T-helper 2 cell (primary cell): ENCODE results near the gene IDH1.
"Not testable (repeated sequence)": the region's sequence is repeated elsewhere in the genome, so short reads cannot be mapped to it uniquely, and the experiment has no call there.

ENCODE experiments used
- DNase-seq, 5 experiments: peaks; one replicate each; pipeline versions ENCODE4 v3.0.0 to v3.0.0-alpha.2; 2012 to 2022

Gene IDH1

GRCh38 chr2:208256192-208256782, 1.4 kb upstream of the IDH1 start:
- peak in 1 of 5 experiments; percentile 21 for DNase-seq

DNA sequence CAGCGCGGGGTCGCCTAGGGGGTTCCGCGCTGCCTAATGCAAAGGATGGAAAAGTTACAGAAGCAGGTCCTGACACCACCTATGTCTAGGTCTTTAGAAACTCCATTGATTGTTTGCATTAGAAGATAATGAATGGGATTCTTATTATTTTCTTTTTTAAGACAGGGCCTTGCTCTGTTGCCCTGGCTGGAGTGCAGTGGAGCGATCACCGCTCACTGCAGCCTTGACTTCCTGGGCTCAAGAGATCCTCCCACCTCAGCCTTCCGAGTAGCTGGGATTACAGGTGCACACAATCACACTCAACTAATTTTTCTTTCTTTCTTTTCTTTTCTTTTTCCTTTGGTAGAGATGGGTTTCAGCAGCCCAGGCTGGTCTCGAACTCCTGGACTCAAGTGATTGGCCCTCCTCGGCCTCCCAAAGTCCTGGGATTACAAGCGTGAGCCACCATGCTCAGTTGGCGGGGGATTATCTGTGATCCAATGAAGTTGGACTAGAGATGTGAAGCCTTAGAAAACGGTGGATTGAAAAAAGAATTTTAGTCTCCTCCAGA, 761 bp upstream of the IDH1 start:
- DNase-seq: no peak

DNA sequence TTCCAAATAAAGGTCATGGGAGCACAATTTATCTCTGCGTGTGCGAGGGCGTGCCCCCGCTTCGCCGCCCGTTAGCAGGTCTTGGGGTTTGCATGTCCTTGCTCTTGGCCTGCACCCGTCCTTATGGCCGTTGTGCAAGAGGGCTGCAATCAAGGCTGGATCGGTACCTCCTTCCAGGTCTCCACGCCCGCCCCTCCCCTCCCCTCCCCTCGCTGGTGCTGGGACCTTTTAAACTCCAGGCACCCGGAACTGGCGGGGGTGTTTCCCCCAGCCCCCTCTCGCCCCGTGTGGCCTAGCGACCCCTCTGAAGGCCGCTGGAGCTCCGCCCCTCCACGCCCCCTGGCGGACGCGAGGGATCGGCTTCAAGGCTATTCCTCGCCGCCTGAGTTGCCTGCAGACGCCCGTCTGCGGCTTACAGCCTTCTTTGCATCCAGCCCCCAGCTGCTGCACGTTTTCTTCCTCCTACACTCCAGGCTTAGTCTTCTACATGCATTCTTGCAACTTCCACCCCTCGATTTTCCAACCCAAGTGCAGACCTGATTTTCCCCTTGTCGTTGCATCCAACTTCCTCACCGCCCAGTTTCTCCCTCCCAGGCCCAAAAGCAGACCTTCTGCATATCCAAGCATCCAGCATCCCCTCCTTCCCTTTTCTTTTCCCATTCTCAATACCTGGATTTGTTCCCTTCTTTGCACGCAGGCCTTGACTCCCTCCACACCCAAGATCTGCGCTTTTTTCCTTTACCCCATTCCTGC, 577 bp downstream of the IDH1 start:
- peak; percentile 67 to 85 (median 73) for DNase-seq

- no peak for DNase-seq
Observed at GRCh38 chr2:208253600-208254117, 1.2 kb downstream of the IDH1 start.

DNA sequence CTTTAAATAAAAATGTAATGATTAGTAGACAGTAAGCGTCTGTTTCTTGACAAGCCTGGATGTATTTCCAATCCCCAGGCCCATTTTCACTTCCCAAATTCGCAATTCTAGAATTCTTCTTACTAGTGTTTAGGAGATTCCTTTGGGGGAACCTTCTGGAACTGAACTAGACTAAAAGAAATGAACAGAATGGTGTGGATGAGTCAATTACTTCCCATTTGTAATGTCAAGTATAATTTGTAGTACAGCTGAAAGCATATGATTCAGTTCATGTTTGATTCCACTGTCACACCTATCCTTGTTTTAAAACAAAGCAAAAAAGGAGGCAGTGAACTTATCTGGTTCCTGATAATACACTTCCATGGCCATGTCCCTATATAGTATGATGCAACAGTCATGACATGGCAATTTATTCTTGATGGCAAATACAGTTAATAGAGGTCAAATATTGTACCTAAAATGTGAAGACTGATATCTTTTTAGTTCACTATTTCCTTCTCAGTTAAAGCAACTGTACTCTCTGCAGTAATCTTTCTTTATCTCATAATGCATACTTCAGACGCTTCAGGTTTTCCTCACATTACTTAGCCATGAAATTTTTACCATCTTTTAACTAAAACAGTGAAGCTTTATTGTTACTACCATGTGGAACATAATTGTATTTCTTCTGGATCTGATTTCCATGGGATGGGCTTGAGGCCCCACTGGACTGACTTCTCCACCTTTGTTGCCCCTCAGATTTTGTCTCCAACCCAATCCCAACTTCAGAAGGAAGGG, 2.0 kb downstream of the IDH1 start:
- DNase-seq: no peak

- no peak for DNase-seq
Observed at GRCh38 chr2:208251098-208251497, 3.8 kb downstream of the IDH1 start.

- no peak for DNase-seq
Observed at GRCh38 chr2:208250388-208250787, 4.5 kb downstream of the IDH1 start.

DNA sequence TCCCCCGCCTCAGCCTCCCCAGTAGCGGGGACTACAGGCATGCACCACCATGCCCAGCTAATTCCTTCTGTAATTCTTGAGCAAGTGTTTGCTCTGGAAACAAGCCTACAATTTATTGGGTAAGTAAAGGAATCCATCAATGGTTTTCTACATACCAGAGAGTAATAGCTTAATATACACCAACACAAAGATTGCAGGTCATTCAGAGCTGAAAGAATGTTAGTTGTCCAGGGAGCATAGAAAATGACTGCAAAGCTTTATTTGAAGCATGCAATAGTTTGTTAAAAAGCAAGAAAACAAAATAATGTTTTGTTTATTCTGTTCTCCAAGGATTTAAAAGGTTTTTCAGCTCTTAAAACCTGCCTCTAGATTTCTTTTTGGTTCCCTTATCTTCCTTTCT, 5.6 kb downstream of the IDH1 start:
- no peak for DNase-seq

DNA sequence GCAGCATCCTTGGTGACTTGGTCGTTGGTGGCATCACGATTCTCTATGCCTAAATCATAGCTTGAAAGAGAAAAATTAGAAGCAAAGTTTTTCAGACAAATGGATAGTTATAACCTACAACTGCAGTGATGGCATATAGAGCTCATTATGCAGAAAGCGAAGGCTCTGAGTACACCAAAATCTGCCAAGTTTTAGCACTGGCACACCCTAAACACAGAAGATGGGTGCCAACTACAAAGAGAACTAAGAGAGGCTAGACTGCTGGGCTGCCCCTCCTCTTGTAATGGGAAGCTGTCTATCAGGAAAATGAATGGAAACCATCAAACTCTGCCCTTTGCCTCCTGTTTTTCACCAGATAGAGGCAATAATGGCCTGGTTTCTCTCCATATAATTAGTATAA, 6.3 kb downstream of the IDH1 start:
- DNase-seq: no peak

DNA sequence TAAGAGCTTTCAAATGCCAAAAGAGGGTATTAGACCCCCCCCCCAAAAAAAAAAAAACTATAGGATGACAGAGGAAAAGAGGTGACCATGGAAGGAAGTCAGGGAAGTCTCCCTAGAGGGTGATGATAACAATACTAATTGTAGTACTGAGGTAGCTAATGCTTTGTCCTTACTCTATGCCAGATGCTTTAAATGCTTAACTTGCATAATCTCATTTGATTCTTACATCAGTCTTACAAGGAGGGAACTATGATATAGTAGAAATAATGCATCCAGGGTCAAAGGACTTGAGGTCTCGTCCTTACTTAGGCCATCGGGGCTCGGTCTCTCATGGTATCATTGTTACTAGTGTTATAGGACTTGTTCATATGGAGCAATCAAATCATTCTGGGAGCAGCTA, 9.1 kb downstream of the IDH1 start:
- DNase-seq: no peak

DNA sequence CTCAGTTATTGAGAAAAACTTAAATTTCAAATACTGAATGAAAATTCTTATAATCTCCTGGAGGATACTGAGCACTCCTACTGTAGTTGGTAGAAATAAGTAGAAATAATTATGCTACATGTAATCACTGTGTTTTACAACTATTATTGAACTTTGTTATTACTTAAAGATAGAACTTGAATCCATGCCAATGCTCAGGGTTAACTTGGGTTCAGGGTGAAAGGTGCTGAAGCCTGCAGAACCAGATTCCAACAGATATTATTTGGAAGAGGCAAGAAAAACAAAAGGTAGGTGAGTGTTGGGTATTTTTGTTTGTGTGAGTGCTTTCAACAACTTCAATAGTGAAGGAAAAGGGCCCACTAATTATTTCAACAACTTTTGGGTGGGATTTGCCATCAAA, 10.4 kb downstream of the IDH1 start:
- DNase-seq: no peak

DNA sequence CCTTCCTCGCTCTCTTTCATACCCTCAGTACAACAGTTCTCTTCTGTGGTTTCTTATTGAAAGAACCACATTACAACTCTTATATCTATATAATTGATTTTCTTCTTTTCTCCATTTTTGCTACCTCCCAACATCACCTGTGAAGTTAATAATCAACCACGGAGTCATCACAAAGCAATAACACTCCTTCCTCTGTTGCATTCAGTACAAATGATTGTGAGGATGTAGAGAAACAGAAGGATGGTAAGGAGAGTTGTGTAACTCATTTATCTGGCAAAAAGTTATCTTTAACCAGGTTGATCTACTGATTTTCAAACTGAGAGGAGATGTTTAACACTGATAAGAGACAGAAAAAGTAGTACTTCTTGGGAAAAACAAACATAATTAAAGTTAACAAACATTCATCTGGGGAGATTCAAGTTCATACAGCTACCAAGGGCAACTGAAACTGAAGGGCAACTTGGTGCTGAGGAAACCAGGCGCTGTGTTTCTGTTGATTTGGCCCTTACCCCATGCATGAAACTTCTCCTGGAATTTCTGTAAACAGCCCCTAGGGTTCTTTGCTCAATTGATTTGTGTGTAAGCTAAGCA, 14.2 kb downstream of the IDH1 start:
- no peak for DNase-seq

- DNase-seq: no peak
Observed at GRCh38 chr2:208239770-208240493, 14.9 kb downstream of the IDH1 start.

- DNase-seq: no peak
Observed at GRCh38 chr2:208235860-208236259, 19.0 kb downstream of the IDH1 start.

DNA sequence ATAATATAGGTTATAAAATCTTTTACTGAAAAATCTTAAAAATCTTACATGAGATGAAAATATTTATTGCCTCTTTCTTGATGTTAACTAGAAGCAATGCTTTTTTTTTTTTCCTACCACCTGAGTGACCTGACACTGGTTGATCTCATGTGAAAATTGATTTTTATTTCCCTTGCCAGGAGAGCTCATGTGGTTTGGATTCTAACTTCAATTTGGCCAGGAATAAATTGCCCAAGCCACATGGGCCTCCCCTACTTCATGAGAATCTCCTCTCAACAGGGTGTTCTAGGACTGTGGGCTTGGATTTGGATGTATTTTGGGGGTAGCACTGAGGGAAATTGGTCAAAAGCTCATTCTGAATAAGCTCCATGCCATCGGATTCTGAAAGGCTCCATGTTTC, 20.1 kb downstream of the IDH1 start:
- DNase-seq: no peak

DNA sequence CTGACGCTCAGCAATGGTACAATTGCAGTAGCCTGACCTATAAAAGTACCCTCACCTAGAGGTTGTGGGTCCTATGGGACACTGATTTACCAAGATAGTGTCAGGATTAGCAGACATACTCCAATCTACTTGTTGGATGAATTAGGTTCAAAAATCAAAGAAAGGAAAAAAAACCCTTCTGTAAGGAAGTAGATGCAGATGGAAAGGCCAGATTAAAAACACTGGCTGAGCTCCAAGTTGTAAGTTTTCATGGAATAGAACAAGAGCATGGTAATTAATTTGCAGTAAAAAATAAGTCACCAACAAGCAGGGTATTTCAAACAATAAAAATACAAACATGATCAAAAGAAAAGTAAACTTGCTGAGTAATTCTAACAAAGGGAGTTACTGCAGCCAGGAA, 26.4 kb downstream of the IDH1 start:
- DNase-seq: no peak

DNA sequence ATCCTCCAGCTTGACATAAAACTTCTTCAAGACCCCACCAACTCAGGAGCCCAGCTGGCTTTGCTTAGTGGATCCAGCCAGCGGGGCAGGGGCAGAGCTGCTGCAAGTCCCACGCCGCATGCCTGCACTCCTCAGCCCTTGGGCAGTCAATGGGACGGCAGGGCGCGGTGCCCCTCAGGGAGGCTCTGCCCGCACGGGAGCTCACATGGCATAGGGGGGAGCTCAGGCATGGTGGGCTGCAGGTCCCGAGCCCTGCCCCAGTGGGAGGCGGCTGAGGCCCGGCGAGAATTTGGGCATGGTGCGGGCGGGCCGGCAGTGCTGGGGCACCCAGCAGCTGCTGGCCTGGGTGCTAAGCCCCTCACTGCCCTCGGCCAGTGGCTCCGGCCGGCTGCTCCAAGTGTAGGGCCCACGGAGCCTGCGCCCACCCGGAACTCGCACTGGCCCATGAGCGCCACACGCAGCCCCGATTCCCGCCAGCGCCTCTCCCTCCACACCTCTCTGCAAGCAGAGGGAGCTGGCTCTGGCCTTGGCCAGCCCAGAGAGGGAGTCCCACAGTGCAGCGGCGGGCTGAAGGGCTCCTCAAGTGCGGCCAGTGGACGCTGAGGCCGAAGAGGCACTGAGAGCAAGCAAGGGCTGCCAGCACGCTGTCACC, 27.2 kb downstream of the IDH1 start:
- no peak for DNase-seq

DNA sequence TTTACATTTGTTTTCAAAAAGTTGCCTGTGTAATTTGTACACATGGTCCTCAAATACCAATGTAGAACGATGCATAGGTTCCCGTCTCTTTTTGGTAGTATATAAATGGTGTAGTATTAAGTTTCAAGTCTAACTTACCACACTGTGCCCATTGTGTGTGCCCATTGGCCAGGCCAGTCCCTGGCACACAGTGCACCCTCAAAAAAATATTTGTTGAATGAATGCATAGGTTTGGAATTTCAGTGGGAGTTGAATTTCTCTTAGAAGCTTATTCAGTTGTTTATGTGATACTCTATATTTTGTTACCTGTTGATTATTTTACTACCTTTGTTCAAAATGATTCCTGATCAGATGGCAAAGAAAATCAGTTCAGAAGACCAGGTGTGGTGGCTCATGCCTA, 30.1 kb downstream of the IDH1 start:
- DNase-seq: no peak

- no peak for DNase-seq
Observed at GRCh38 chr2:208222351-208222750, 32.5 kb downstream of the IDH1 start.

DNA sequence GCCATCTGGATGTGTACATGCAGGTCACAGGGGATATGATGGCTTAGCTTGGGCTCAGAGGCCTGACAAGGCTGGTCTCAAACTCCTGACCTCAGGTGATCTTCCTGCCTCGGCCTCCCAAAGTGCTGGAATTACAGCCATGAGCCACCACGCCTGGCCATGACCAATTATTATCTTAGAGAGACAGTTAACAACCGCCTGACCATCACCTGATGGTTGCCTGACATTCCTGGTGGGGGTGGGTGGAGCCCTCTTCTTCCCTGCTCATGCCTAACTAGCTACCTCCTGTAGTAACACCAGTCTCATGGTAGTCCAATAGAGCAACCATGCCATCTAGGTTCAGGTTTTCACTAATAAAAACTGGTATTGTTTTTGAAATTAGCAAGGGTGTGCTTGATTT, 33.0 kb downstream of the IDH1 start:
- not testable (repeated sequence) for DNase-seq

GRCh38 chr2:208210688-208211451, 44.0 kb downstream of the IDH1 start:
- DNase-seq: no peak
